Activated CD4-positive, alpha-beta T cell treated with anti-CD3 and anti-CD28 coated beads for 36 hours (primary cell): ENCODE measurements around the gene AP5M1. TPM values are rescaled to one million over a fixed set of nuclear protein-coding genes. Genes with fewer than 3 reads are reported as not detected.

Experiments
- ATAC-seq: fragments of 200-7000 bp; cut with Tn5 transposase; one replicate; pipeline ENCODE4 v1.10.0; 2021; ENCODE audit warnings: mild to moderate bottlenecking, moderate library complexity
- CTCF ChIA-PET: fragments of 350-600 bp; sonication (Branson Sonifier 250); formaldehyde crosslinking; loops from one replicate; lab custom pipeline; 2021; ENCODE audit warnings: antibody characterized with exemption; lab: Charles Lee
- POLR2A ChIA-PET: fragments of 350-600 bp; sonication (Branson Sonifier 250); formaldehyde crosslinking; loops from one replicate; lab custom pipeline; 2021; ENCODE audit warnings: antibody characterized with exemption, inconsistent platforms; lab: Charles Lee
- DNase-seq: peaks from one replicate; pipeline ENCODE4 v3.0.0-alpha.2; 2020
- H3K27ac Mint-ChIP-seq: one replicate; pipeline ENCODE4 v1.8.0; 2021; ENCODE audit warnings: mixed read lengths
- H3K27me3 Mint-ChIP-seq: one replicate; pipeline ENCODE4 v1.8.0; 2021; ENCODE audit warnings: mixed read lengths
- H3K36me3 Mint-ChIP-seq: one replicate; pipeline ENCODE4 v1.8.0; 2021; ENCODE audit warnings: low read depth, mixed read lengths
- H3K4me1 Mint-ChIP-seq: one replicate; pipeline ENCODE4 v1.8.0; 2021; ENCODE audit warnings: mixed read lengths
- H3K4me3 Mint-ChIP-seq: one replicate; pipeline ENCODE4 v1.8.0; 2021; ENCODE audit warnings: mild to moderate bottlenecking, moderate library complexity, mixed read lengths
- H3K9me3 Mint-ChIP-seq: one replicate; pipeline ENCODE4 v1.8.0; 2021; ENCODE audit warnings: low read depth, mixed read lengths
- intact Hi-C, 2 experiments: fragments of 100-400 bp; cut with DNase I in 1 of 2; cut with micrococcal nuclease in 1 of 2; formaldehyde crosslinking; loops; one replicate each; pipeline versions ENCODE4 v1.14.2 to v1.15.1; 2022 to 2024; cut with DNase I, micrococcal nuclease
- total RNA-seq, 2 experiments: library from RNA; stranded (reverse); gene quantifications; one replicate each; pipeline ENCODE4 v1.2.3, GENCODE V29; 2021

Gene AP5M1
- total RNA-seq, 2 experiments from 2014 or later: 30.8 to 32.7 TPM

GRCh38 chr14:57291692-57292647, 23.2 kb downstream of the AP5M1 start:
- DNase-seq (no peak), ATAC-seq (no peak)
- Mint-ChIP-seq H3K27ac (no peak overlapping the region), H3K36me3 (peaks cover 12% of the 10 kb centered on the region), H3K9me3 (no peaks in the 10 kb centered on the region), H3K4me1 (no peaks in the 10 kb centered on the region), H3K27me3 (no peaks in the 10 kb centered on the region), H3K4me3 (no peak overlapping the region)
- CTCF ChIA-PET: interaction anchor here (1.0 to 1.6 kb wide), 2 partner anchors 25 to 802 kb away, joined by 4 read pairs; no protein-coding TSS in a partner anchor
- intact Hi-C loops: no loop called here
- POLR2A ChIA-PET: no interaction called here

- no peaks in the 10 kb centered on the region for H3K27me3 Mint-ChIP-seq
These were observed 25.4 kb downstream of the AP5M1 start for GRCh38 chr14:57293866-57294837.

GRCh38 chr14:57295239-57295638, 26.5 kb downstream of the AP5M1 start:
- POLR2A ChIA-PET: no interaction called here
- H3K36me3 Mint-ChIP-seq: peaks cover 5% of the 10 kb centered on the region
- ATAC-seq (no peak), DNase-seq (no peak)
- H3K9me3 Mint-ChIP-seq: no peaks in the 10 kb centered on the region
- intact Hi-C loops: no loop called here
- CTCF ChIA-PET: interaction anchor here (0.6 to 2.2 kb wide), 4 partner anchors 14 to 880 kb away, joined by 3 to 12 read pairs (median 6); no protein-coding TSS in a partner anchor
- no peaks in the 10 kb centered on the region for H3K27me3 Mint-ChIP-seq
- H3K27ac Mint-ChIP-seq: no peak overlapping the region
- H3K4me3 Mint-ChIP-seq: no peak overlapping the region
- no peaks in the 10 kb centered on the region for H3K4me1 Mint-ChIP-seq

More at GRCh38 chr14:57293866-57294837, 25.4 kb downstream of the AP5M1 start:
- DNase-seq (no peak), ATAC-seq (no peak)
- no peak overlapping the region for H3K4me3 Mint-ChIP-seq
- H3K36me3 Mint-ChIP-seq: peaks cover 10% of the 10 kb centered on the region
- H3K4me1 Mint-ChIP-seq: no peaks in the 10 kb centered on the region
- ChIA-PET POLR2A (no interaction called here), CTCF (interaction anchor here (0.6 to 2.2 kb wide), 4 partner anchors 9 to 804 kb away, joined by 3 to 12 read pairs (median 5); no protein-coding TSS in a partner anchor)
- intact Hi-C loops: no loop called here
- H3K9me3 Mint-ChIP-seq: no peaks in the 10 kb centered on the region
- H3K27ac Mint-ChIP-seq: no peak overlapping the region

GRCh38 chr14:57297852-57298251, 29.1 kb downstream of the AP5M1 start:
- intact Hi-C loops: no loop called here
- H3K27me3 Mint-ChIP-seq: no peaks in the 10 kb centered on the region

GRCh38 chr14:57299511-57299910, 30.7 kb downstream of the AP5M1 start:
- intact Hi-C loops: no loop called here
- no peaks in the 10 kb centered on the region for H3K36me3 Mint-ChIP-seq
- H3K27ac Mint-ChIP-seq: no peak overlapping the region
- H3K4me1 Mint-ChIP-seq: no peaks in the 10 kb centered on the region
- ChIA-PET POLR2A (no interaction called here), CTCF (no interaction called here)
- no peaks in the 10 kb centered on the region for H3K9me3 Mint-ChIP-seq
- no peak overlapping the region for H3K4me3 Mint-ChIP-seq
- H3K27me3 Mint-ChIP-seq: peaks cover 2% of the 10 kb centered on the region
- no peak for ATAC-seq
- no peak for DNase-seq

More at GRCh38 chr14:57297852-57298251, 29.1 kb downstream of the AP5M1 start:
- Mint-ChIP-seq H3K27ac (no peak overlapping the region), H3K9me3 (no peaks in the 10 kb centered on the region), H3K4me3 (no peak overlapping the region), H3K4me1 (no peaks in the 10 kb centered on the region), H3K36me3 (no peaks in the 10 kb centered on the region)
- DNase-seq (no peak), ATAC-seq (no peak)
- ChIA-PET POLR2A (no interaction called here), CTCF (interaction anchor here (0.6 to 1.2 kb wide), 3 partner anchors 9 to 420 kb away, joined by 3 read pairs; no protein-coding TSS in a partner anchor)

- Mint-ChIP-seq H3K27me3 (peaks cover 8% of the 10 kb centered on the region), H3K4me3 (no peak overlapping the region), H3K9me3 (no peaks in the 10 kb centered on the region), H3K27ac (no peak overlapping the region), H3K36me3 (no peaks in the 10 kb centered on the region), H3K4me1 (no peaks in the 10 kb centered on the region)
- no peak for DNase-seq
- no peak for ATAC-seq
- ChIA-PET POLR2A (no interaction called here), CTCF (no interaction called here)
- intact Hi-C loops: no loop called here
These were observed 34.1 kb downstream of the AP5M1 start for GRCh38 chr14:57302883-57303282.

GRCh38 chr14:57314396-57315089, 45.8 kb downstream of the AP5M1 start:
- intact Hi-C loops: loop anchor here (5.0 kb wide), 5 partner anchors 247 to 758 kb away; no protein-coding TSS in a partner anchor

GRCh38 chr14:57317248-57317833, 48.6 kb downstream of the AP5M1 start:
- Mint-ChIP-seq H3K9me3 (peaks cover 5% of the 10 kb centered on the region), H3K4me1 (peaks cover 6% of the 10 kb centered on the region), H3K27ac (no peak overlapping the region), H3K4me3 (no peak overlapping the region), H3K36me3 (no peaks in the 10 kb centered on the region), H3K27me3 (no peaks in the 10 kb centered on the region)
- POLR2A ChIA-PET: no interaction called here
- CTCF ChIA-PET: interaction anchor here (0.7 to 3.3 kb wide), 11 partner anchors 10 to 826 kb away, joined by 3 to 29 read pairs (median 3); partner anchors contain the start of genes AP5M1 and EXOC5
- ATAC-seq: peak; percentile 49
- DNase-seq: peak; percentile 83
- intact Hi-C loops: loop anchor here (1.0 to 5.0 kb wide), 7 partner anchors 250 to 827 kb away; no protein-coding TSS in a partner anchor

More at GRCh38 chr14:57314396-57315089, 45.8 kb downstream of the AP5M1 start:
- Mint-ChIP-seq H3K27ac (no peak overlapping the region), H3K36me3 (no peaks in the 10 kb centered on the region), H3K4me3 (no peak overlapping the region), H3K9me3 (peaks cover 5% of the 10 kb centered on the region), H3K4me1 (peaks cover 6% of the 10 kb centered on the region), H3K27me3 (no peaks in the 10 kb centered on the region)
- DNase-seq: peak; percentile 20
- ATAC-seq: peak; percentile 47
- ChIA-PET POLR2A (no interaction called here), CTCF (interaction anchor here (1.1 to 3.3 kb wide), 3 partner anchors 46 to 824 kb away, joined by 4 to 29 read pairs (median 6); partner anchors contain the start of genes AP5M1 and EXOC5)

GRCh38 chr14:57319636-57320192, 50.9 kb downstream of the AP5M1 start:
- ATAC-seq (no peak), DNase-seq (no peak)
- no peak overlapping the region for H3K4me3 Mint-ChIP-seq
- no peaks in the 10 kb centered on the region for H3K36me3 Mint-ChIP-seq
- POLR2A ChIA-PET: no interaction called here
- no peak overlapping the region for H3K27ac Mint-ChIP-seq
- H3K9me3 Mint-ChIP-seq: no peaks in the 10 kb centered on the region
- intact Hi-C loops: loop anchor here (5.0 kb wide), 5 partner anchors 252 to 762 kb away; no protein-coding TSS in a partner anchor
- H3K27me3 Mint-ChIP-seq: peaks cover 2% of the 10 kb centered on the region
- CTCF ChIA-PET: interaction anchor here (1.2 kb wide), 1 partner anchor 829 kb away, joined by 3 read pairs; no protein-coding TSS in a partner anchor
- H3K4me1 Mint-ChIP-seq: no peaks in the 10 kb centered on the region

GRCh38 chr14:57323721-57324120, 55.0 kb downstream of the AP5M1 start:
- no peaks in the 10 kb centered on the region for H3K36me3 Mint-ChIP-seq
- no peak overlapping the region for H3K4me3 Mint-ChIP-seq
- no peaks in the 10 kb centered on the region for H3K9me3 Mint-ChIP-seq
- intact Hi-C loops: no loop called here
- no peaks in the 10 kb centered on the region for H3K4me1 Mint-ChIP-seq
- POLR2A ChIA-PET: no interaction called here
- CTCF ChIA-PET: no interaction called here
- DNase-seq (no peak), ATAC-seq (no peak)
- peaks cover 2% of the 10 kb centered on the region for H3K27me3 Mint-ChIP-seq
- no peak overlapping the region for H3K27ac Mint-ChIP-seq
